GM18870 (cell line): ENCODE measurements around the gene CCDC188.

Experiments used
- ATAC-seq: cut with Tn5 transposase; IDR thresholded peaks from one replicate; pipeline ENCODE4 v1.9.1; 2021; ENCODE audit warnings: moderate library complexity; ENCODE audit not compliant: unreplicated experiment

CCDC188 gene

GRCh38 chr22:20135806-20136602 is 14.9 kb downstream of the CCDC188 start:
- no peak for ATAC-seq

DNA sequence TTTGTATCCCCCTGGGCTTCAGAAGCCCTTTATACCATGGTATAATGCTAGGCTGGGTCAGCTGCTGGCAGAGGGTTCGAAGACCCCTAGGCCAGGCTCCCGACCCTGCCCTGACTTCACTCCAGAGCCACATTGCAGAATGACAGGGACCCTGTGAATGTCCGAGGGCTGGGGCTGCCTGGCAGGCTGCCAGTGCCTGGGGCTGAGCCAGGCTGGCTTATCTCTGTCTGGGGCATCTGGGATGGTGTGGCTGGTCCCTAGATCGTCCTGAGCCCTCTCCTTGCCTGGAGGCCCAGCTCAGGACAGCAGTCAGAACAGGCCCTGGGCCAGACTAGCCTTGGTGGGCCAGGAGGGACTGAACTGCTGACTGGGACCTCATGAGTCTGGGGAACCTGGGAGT is 15.6 kb downstream of the CCDC188 start:
- ATAC-seq, result no peak

DNA sequence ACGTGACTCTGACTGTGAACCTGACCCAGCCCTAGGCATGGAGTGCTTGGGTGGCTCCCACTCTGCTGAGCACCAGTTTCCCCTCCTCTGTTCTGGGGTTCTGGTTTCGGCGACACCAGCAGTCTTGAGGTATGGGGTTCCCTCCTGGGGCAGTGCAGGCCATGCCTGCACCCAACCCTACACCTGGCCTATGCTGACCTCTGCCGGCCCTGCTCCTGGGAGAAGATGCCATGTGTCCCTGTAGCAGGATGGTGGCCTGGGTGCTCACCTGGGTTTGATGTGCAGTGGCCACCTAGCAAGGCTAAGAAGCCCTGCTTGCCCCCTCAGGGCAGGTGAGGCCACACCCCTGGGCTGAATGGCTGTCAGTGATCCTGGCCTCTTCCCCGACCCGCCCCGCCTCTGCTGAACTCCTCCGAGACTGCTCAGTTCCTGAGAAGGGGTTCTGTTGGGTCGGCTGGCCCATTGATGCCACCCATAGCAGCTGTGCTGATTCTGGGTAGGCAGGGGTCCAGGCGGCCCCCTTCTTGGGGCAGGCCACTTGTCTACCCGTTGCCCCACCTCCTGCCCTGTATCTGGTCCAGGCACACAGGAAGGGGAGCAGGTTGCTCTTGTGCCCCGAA is 16.8 kb downstream of the CCDC188 start:
- no peak for ATAC-seq

- ATAC-seq, result no peak
These were observed 18.1 kb downstream of the CCDC188 start for GRCh38 chr22:20132686-20133246.

DNA sequence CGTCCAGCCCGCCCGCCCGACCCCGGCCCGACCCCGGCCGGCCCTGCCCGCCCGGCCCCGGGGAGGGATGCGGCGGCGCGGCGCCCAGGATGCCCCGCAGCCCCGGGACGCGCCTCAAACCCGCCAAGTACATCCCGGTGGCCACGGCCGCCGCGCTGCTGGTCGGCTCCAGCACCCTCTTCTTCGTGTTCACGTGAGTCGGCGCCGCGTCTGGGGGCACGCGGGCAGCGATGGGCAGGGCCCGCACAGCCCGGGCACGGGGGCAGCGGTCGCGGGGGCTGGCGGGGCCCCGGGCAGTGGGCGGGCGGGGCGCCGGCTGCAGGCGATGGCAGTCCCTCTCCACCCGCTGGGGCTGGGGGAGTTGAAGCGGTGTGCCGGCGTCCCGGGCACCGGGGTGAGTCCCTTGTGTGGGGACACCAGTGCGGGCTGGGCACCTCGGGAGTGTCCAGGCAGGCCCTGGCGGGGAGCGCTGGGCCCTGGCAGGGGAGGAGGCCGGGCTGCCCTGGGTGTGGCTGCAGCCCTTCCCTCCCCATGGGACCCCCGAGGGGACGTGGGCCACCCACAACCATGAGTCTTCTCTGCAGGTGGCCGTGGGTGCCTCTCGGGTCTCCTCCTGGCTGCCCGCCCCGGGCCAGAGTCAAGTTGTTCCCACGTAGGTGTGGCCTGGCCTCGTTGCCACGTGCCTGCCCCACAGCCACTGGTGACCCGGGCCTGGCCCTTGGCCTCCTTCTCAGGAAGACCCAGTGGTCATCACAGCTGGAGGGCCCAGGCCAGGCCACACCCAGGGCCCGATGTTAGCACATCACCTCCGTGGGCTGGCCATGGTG is 18.8 kb downstream of the CCDC188 start:
- ATAC-seq, result no peak

DNA sequence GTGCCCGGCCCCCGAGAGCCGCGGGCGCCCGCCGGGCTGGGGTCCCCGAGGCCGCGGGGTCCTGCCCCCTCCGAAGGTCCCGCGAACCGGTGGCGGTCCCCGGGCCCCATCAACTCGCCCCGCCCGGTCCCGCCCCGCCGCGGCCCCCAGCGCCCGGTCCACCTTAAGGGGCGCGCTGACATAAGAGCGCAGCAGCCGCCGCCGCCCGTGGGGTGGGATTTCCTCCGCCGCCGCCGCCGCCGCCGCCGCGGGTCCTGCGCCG is 19.3 kb downstream of the CCDC188 start, which contains the start of gene ZDHHC8:
ZDHHC8 (plus strand) TSS at position 208 of the 262 bp plus-strand sequence. CDS start 144 bp downstream, outside the sequence.
- ATAC-seq, result no peak

DNA sequence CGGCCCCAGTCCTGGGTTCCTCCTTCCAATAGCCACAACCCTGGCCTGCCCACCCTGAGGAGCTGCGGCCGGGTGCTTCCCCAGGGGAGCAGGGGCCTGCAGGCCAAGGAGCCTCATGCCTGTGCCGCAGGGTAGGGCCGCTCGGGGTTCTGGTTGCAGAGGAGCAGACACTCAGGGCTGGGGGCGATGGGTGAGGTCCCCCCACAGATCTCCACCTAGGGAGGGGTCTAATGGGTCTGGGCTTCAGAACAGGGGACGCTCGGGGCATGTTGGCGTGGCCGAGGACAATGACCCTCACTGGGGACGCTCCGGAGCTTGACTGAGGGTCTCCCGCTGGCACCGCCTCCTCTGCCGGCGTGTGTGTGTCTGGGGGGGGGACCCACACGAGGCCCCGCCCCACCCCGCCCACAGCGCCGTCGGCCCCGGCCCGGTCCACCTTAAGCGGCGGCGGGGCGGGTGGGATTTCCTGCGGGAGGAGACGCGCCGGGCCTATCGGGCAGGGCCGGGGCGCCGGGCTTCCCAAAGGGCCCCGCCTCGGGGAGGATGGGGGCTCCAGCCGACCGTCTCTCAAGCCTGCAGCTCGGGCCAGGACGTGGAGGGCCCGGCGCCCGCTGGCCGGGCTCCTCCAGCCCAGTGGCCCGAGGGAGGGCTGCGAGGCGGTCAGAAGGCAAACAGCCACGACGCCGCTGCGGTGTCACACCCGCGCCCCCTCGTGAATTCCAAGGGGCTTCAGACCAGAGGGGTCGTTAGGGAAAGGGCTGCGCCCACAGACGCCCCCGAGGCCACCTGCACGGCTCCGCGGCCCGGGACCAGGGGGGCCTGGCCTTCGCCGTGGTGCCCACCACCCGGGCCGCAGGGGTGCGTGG is 19.9 kb downstream of the CCDC188 start:
- no peak for ATAC-seq

GRCh38 chr22:20130319-20130718 is 20.5 kb downstream of the CCDC188 start:
- no peak for ATAC-seq

GRCh38 chr22:20129747-20130014 is 21.2 kb downstream of the CCDC188 start:
- no peak for ATAC-seq

DNA sequence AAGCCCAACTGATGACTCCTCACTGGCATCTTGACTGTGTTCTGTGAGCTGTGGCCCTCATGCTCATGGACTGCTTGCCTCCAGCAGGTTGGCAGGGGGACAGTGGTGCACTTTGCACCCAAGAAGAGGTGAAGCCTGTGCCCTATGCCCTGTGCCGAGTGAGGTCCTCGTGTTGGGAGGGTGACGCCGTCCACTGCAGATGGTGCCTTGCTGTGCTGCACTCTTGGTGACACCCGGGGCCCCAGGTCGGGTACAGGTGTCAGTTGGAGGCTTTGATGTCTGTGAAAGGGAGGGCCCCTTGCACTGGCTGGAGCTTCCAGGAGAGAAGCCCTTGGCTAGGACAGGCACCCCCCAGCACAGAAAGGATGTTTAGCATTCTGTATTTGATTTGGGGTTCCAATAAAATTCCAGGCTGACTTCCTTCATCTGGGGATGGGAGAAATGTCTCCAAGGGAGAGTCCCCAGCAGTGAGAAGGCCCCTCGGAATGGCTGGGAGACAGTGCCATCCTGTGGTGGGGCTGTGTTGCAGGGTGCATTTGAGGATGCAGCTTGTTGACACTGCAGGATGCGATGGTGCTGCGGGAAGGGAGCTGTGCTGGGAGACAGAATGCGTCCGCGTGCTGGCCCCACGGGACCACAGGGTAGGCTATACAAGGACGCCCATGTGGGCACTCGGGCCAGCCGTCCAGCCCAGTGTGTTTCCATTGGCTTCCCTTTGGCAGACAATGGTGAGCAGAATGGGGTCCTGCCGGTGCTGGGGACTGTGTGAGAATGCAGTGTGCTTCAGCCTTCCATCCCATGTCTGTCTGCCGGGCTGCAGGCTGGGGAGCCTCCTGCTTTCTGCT is 21.7 kb downstream of the CCDC188 start:
- ATAC-seq, result no peak

GRCh38 chr22:20128619-20128901 is 22.3 kb downstream of the CCDC188 start:
- ATAC-seq, result no peak

- ATAC-seq, result no peak
These were observed 22.8 kb downstream of the CCDC188 start for GRCh38 chr22:20127869-20128618.

- no peak for ATAC-seq
These were observed 23.5 kb downstream of the CCDC188 start for GRCh38 chr22:20127318-20127868.

- no peak for ATAC-seq
These were observed 24.4 kb downstream of the CCDC188 start for GRCh38 chr22:20126284-20127029.

DNA sequence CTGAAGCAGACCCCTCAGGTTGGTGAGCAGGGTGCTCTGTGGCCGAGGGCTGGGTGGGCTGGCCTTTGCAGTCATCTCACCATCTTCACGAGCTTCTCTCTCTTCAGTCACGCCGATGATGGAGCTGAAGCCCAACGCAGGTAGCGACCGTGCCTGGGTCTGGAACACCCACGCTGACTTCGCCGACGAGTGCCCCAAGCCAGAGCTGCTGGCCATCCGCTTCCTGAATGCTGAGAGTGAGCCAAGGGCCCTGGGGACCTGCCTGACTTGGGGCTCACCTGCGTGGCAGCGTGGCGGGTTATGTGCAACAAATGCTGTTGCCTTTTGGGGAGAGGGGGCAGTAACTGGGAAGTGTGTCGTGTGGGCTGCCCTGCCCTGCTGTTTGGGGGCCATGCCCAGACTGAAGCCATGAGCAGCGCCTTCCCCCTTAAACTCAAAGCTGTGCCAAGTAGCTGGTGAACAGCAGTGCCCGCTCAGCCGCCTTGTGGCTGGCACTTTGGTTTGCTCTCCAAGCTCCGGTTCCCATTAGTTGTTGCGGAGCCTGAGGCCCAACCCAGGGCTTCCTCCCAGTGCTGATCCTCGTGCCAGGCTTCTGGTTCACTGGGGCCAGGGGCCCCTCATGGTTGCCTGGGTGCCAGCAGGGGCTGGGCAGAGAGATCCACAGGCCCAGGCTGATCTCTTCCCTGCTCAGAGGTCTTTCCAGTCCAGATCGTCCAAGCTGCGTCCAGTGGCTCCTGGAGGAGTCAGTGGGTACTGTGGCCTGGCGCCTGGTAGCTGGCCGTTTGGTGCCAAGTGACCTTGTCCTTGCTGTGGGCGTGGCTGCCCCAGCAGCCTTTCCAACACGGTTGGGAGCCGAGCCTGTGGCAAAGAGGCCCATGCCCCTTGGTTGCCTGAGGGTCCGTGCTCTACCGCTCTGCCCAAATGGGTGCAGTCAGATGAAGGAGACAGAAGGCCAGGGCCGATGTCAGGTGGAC is 25.4 kb downstream of the CCDC188 start:
- no peak for ATAC-seq

DNA sequence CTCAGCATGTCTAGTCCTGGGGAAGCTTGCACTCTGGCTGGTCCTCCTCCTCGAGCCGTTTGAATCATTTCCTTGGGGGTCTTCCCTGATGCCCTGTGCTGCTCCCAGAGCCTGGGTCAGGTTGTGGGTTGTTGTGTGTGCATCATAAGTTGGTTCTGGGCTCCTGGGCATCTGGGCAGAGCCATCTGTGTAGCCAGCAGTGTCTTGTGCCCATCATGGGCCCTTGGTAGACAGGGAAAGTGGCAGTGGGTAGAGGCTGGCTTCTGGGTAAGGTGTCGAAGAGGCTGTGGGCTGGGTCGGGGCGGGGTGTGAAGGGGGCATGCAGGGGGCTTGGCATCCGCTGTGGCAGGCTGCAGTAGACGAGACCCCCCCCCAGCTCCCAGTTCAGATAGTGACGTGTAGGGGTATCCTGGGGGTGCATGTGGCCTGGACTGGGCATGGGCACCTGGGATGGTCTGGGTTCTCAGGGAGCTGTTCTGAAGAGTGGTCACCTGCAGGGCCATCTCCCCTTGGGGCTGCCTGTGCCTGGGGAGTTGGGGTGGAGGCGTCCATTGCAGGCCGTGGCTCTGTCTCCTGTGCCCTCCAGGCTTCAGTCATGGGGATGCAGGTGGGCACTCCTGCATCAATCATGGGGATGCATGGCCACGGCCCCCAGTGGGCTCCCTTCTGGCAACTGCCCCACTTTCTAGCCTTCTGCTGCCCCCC is 26.6 kb downstream of the CCDC188 start:
- ATAC-seq, result no peak
